ENCODE results near the gene DCXR.

DNA sequence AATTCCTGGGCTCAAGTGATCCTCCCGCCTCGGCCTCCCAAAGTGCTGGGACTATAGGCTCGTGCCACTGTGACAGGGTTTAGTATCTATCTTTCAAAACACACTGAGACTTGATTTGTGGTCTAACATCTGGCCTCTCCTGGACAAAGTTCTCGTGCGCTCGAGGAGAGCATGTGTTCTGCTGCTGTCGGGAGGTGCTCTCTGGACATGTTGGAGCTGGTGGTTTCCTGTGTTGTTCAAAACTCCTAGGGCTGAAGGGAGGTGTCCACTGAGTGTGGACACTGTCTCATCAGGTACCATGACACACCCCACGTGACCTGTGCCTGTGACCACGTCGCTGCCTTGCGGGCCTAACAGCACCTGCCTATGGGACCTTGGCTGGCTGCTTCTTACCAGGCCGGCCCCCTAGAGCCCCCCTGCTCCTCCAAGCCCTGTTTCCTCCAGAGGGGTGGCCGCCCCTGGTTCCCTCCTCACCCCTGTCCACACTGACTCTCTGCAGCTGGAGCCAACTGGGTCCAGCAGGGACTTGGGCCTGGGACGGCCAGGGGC lies 8.5 kb upstream of the DCXR start:
- TF ChIP-seq POLR2A (IDR thresholded peaks at IDR 0.05) (no peak), EP300 (IDR thresholded peaks at IDR 0.05) (no peak)
- TF ChIP-seq, protein P1, sequence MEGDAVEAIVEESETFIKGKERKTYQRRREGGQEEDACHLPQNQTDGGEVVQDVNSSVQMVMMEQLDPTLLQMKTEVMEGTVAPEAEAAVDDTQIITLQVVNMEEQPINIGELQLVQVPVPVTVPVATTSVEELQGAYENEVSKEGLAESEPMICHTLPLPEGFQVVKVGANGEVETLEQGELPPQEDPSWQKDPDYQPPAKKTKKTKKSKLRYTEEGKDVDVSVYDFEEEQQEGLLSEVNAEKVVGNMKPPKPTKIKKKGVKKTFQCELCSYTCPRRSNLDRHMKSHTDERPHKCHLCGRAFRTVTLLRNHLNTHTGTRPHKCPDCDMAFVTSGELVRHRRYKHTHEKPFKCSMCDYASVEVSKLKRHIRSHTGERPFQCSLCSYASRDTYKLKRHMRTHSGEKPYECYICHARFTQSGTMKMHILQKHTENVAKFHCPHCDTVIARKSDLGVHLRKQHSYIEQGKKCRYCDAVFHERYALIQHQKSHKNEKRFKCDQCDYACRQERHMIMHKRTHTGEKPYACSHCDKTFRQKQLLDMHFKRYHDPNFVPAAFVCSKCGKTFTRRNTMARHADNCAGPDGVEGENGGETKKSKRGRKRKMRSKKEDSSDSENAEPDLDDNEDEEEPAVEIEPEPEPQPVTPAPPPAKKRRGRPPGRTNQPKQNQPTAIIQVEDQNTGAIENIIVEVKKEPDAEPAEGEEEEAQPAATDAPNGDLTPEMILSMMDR (IDR thresholded peaks at IDR 0.05), result no peak
